AG08396 (cell line): ENCODE measurements around the gene GAN.

Experiments used
- DNase-seq: peaks from one replicate; pipeline ENCODE4 v3.0.0; 2012; ENCODE audit warnings: low spot score, mixed read lengths

Gene GAN

GRCh38 chr16:81431554-81432353 lies 117.0 kb downstream of the GAN start:
- DNase-seq, result peak; percentile 47

GRCh38 chr16:81432937-81433557 lies 118.3 kb downstream of the GAN start:
- no peak for DNase-seq

- DNase-seq, result no peak
These were observed 120.3 kb downstream of the GAN start for GRCh38 chr16:81435103-81435502.

- DNase-seq, result no peak
These were observed 120.8 kb downstream of the GAN start for GRCh38 chr16:81435567-81435966.

GRCh38 chr16:81436386-81436785 lies 121.6 kb downstream of the GAN start:
- no peak for DNase-seq

- DNase-seq, result no peak
These were observed 123.1 kb downstream of the GAN start for GRCh38 chr16:81437865-81438264.
